Duodenal mucosa (tissue), 2 donors: Measurements from ENCODE around the gene NLGN1.

Experiments used
- H3K27ac ChIP-seq: one replicate; pipeline ENCODE4 v1.7.0; 2013; ENCODE audit warnings: low read depth, low read length
- H3K27me3 ChIP-seq, 2 donors: one replicate each; pipeline ENCODE4 v1.7.0; 2013; ENCODE audit warnings: low read length in 2 of 2, control low read depth in 1 of 2; ENCODE audit not compliant: insufficient read depth in 2 of 2, control insufficient read depth in 1 of 2
- H3K36me3 ChIP-seq, 2 donors: one replicate each; pipeline ENCODE4 v1.7.0; 2013; ENCODE audit warnings: low read length in 2 of 2, control low read depth in 1 of 2; ENCODE audit not compliant: insufficient read depth in 2 of 2, control insufficient read depth in 1 of 2
- H3K4me1 ChIP-seq, 2 donors: one replicate each; pipeline ENCODE4 v1.7.0; 2013; ENCODE audit warnings: low read length in 2 of 2, control low read depth in 1 of 2; ENCODE audit not compliant: insufficient read depth in 2 of 2, control insufficient read depth in 1 of 2
- H3K4me3 ChIP-seq, 2 donors: one replicate each; pipeline ENCODE4 v1.7.0; 2013; ENCODE audit warnings: low read length in 2 of 2, low read depth in 1 of 2
- H3K9ac ChIP-seq, 2 donors: one replicate each; pipeline ENCODE4 v1.7.0; 2013; ENCODE audit warnings: low read length in 2 of 2, low read depth in 1 of 2
- H3K9me3 ChIP-seq, 2 donors: one replicate each; pipeline ENCODE4 v1.7.0; 2013; ENCODE audit warnings: low read length in 2 of 2, control low read depth in 1 of 2; ENCODE audit not compliant: control insufficient read depth in 1 of 2

The NLGN1 gene

GRCh38 chr3:173688216-173688842 lies 290.8 kb downstream of the NLGN1 start:
- no peak overlapping the region for H3K27ac ChIP-seq
- H3K27me3 ChIP-seq, result no peaks in the 10 kb centered on the region
- no peaks in the 10 kb centered on the region for H3K9me3 ChIP-seq
- no peaks in the 10 kb centered on the region for H3K4me1 ChIP-seq
- H3K4me3 ChIP-seq, result no peak overlapping the region
- H3K36me3 ChIP-seq, result no peaks in the 10 kb centered on the region
- H3K9ac ChIP-seq, result no peak overlapping the region

- H3K27me3 ChIP-seq, result no peaks in the 10 kb centered on the region
- H3K4me3 ChIP-seq, result no peak overlapping the region
- no peak overlapping the region for H3K9ac ChIP-seq
- no peak overlapping the region for H3K27ac ChIP-seq
- no peaks in the 10 kb centered on the region for H3K36me3 ChIP-seq
- H3K4me1 ChIP-seq, result no peaks in the 10 kb centered on the region
- no peaks in the 10 kb centered on the region for H3K9me3 ChIP-seq
Measured at GRCh38 chr3:173690542-173691180, 293.1 kb downstream of the NLGN1 start.

GRCh38 chr3:173699353-173699752 lies 301.8 kb downstream of the NLGN1 start:
- no peaks in the 10 kb centered on the region for H3K27me3 ChIP-seq
- H3K9ac ChIP-seq, result no peak overlapping the region
- peaks cover 0 to 4% of the 10 kb centered on the region in 2 donors for H3K9me3 ChIP-seq
- H3K4me1 ChIP-seq, result no peaks in the 10 kb centered on the region
- no peak overlapping the region for H3K27ac ChIP-seq
- H3K4me3 ChIP-seq, result no peak overlapping the region
- H3K36me3 ChIP-seq, result no peaks in the 10 kb centered on the region

GRCh38 chr3:173700336-173700735 lies 302.8 kb downstream of the NLGN1 start:
- Histone ChIP-seq H3K9ac (no peak overlapping the region), H3K9me3 (peaks cover 0 to 4% of the 10 kb centered on the region in 2 donors), H3K27me3 (no peaks in the 10 kb centered on the region), H3K4me3 (no peak overlapping the region), H3K4me1 (no peaks in the 10 kb centered on the region), H3K36me3 (no peaks in the 10 kb centered on the region), H3K27ac (no peak overlapping the region)

GRCh38 chr3:173702561-173702960 lies 305.0 kb downstream of the NLGN1 start:
- no peaks in the 10 kb centered on the region for H3K36me3 ChIP-seq
- H3K9me3 ChIP-seq, result peaks cover 0 to 4% of the 10 kb centered on the region in 2 donors
- H3K27ac ChIP-seq, result no peak overlapping the region
- no peaks in the 10 kb centered on the region for H3K4me1 ChIP-seq
- H3K4me3 ChIP-seq, result no peak overlapping the region
- H3K27me3 ChIP-seq, result no peaks in the 10 kb centered on the region
- H3K9ac ChIP-seq, result no peak overlapping the region

GRCh38 chr3:173703771-173704170 lies 306.2 kb downstream of the NLGN1 start:
- Histone ChIP-seq H3K27ac (no peak overlapping the region), H3K27me3 (no peaks in the 10 kb centered on the region), H3K9ac (no peak overlapping the region), H3K4me1 (no peaks in the 10 kb centered on the region), H3K9me3 (peaks cover 0 to 4% of the 10 kb centered on the region in 2 donors), H3K36me3 (no peaks in the 10 kb centered on the region), H3K4me3 (no peak overlapping the region)

GRCh38 chr3:173706630-173707029 lies 309.1 kb downstream of the NLGN1 start:
- Histone ChIP-seq H3K9ac (no peak overlapping the region), H3K27ac (no peak overlapping the region), H3K36me3 (no peaks in the 10 kb centered on the region), H3K9me3 (no peaks in the 10 kb centered on the region), H3K4me3 (no peak overlapping the region), H3K4me1 (no peaks in the 10 kb centered on the region), H3K27me3 (no peaks in the 10 kb centered on the region)

- Histone ChIP-seq H3K4me1 (no peaks in the 10 kb centered on the region), H3K27ac (no peak overlapping the region), H3K4me3 (no peak overlapping the region), H3K9me3 (no peaks in the 10 kb centered on the region), H3K9ac (no peak overlapping the region), H3K27me3 (no peaks in the 10 kb centered on the region), H3K36me3 (no peaks in the 10 kb centered on the region)
Measured at GRCh38 chr3:173708191-173708590, 310.6 kb downstream of the NLGN1 start.

GRCh38 chr3:173709026-173709425 lies 311.5 kb downstream of the NLGN1 start:
- Histone ChIP-seq H3K27ac (no peak overlapping the region), H3K4me3 (no peak overlapping the region), H3K27me3 (no peaks in the 10 kb centered on the region), H3K36me3 (no peaks in the 10 kb centered on the region), H3K9me3 (no peaks in the 10 kb centered on the region), H3K4me1 (no peaks in the 10 kb centered on the region), H3K9ac (no peak overlapping the region)

GRCh38 chr3:173711619-173712018 lies 314.1 kb downstream of the NLGN1 start:
- no peak overlapping the region for H3K4me3 ChIP-seq
- H3K4me1 ChIP-seq, result no peaks in the 10 kb centered on the region
- no peaks in the 10 kb centered on the region for H3K36me3 ChIP-seq
- no peak overlapping the region for H3K9ac ChIP-seq
- no peak overlapping the region for H3K27ac ChIP-seq
- H3K27me3 ChIP-seq, result no peaks in the 10 kb centered on the region
- H3K9me3 ChIP-seq, result no peaks in the 10 kb centered on the region
